Activated T-cell treated with anti-CD3 and anti-CD28 coated beads, Interleukin-2, amount 50 U/mL, for 72 hours (primary cell): Measurements from ENCODE around the gene FHIT. TPM values are rescaled to one million over a fixed set of nuclear protein-coding genes. Genes with fewer than 3 reads are reported as not detected.

Experiments
- ATAC-seq, 2 donors: fragments of 150-1000 bp; cut with Tn5 transposase; replicated peaks in 1 of 2; 2 replicates each; pipeline ENCODE4 v1.10.0; 2021; ENCODE audit warnings: moderate library complexity in 2 of 2, mild to moderate bottlenecking in 1 of 2
- DNase-seq, 2 donors: peaks; one replicate each; pipeline ENCODE4 v3.0.0; 2021 to 2022; ENCODE audit warnings: mixed read lengths in 1 of 2
- H3K27ac Mint-ChIP-seq: one replicate; pipeline ENCODE4 v1.8.0; 2022; ENCODE audit warnings: mild to moderate bottlenecking, moderate library complexity, mixed read lengths
- H3K27me3 Mint-ChIP-seq: one replicate; pipeline ENCODE4 v1.8.0; 2022; ENCODE audit warnings: low read depth, mixed read lengths
- H3K36me3 Mint-ChIP-seq, 2 donors: one replicate each; pipeline ENCODE4 v1.8.0; 2022; ENCODE audit warnings: mixed read lengths in 2 of 2, mild to moderate bottlenecking in 1 of 2; ENCODE audit not compliant: insufficient read depth in 2 of 2
- H3K4me1 Mint-ChIP-seq: one replicate; pipeline ENCODE4 v1.8.0; 2022; ENCODE audit warnings: low read depth, mixed read lengths
- H3K4me3 Mint-ChIP-seq, 2 donors: one replicate each; pipeline ENCODE4 v1.8.0; 2022; ENCODE audit warnings: mild to moderate bottlenecking in 2 of 2, mixed read lengths in 2 of 2, moderate library complexity in 2 of 2
- H3K9me3 Mint-ChIP-seq, 2 donors: one replicate each; pipeline ENCODE4 v1.8.0; 2022; ENCODE audit warnings: mixed read lengths in 2 of 2
- total RNA-seq, 2 donors: library from RNA; stranded (reverse); gene quantifications; one replicate each; pipeline ENCODE4 v1.2.3, GENCODE V29; 2022

Gene FHIT
- total RNA-seq, 2 donors from 2014 or later: 48.2 to 54.9 TPM

- no peak overlapping the region for H3K4me3 Mint-ChIP-seq
- H3K36me3 Mint-ChIP-seq: peaks cover 2 to 4% of the 10 kb centered on the region in 2 donors
- ATAC-seq (no peak), DNase-seq (no peak)
- peaks cover 2 to 5% of the 10 kb centered on the region in 2 donors for H3K9me3 Mint-ChIP-seq
- no peaks in the 10 kb centered on the region for H3K27me3 Mint-ChIP-seq
- H3K27ac Mint-ChIP-seq: no peak overlapping the region
- no peaks in the 10 kb centered on the region for H3K4me1 Mint-ChIP-seq
Measured at GRCh38 chr3:60781935-60782334, 469.3 kb downstream of the FHIT start.

GRCh38 chr3:60779637-60780036 is 471.6 kb downstream of the FHIT start:
- ATAC-seq (no peak), DNase-seq (no peak)
- Mint-ChIP-seq H3K27me3 (no peaks in the 10 kb centered on the region), H3K9me3 (peaks cover 5% of the 10 kb centered on the region in 2 donors), H3K36me3 (peaks cover 2% of the 10 kb centered on the region in 2 donors), H3K4me1 (no peaks in the 10 kb centered on the region), H3K4me3 (no peak overlapping the region), H3K27ac (no peak overlapping the region)

GRCh38 chr3:60775985-60776384 is 475.3 kb downstream of the FHIT start:
- peaks cover 0 to 2% of the 10 kb centered on the region in 2 donors for H3K36me3 Mint-ChIP-seq
- no peaks in the 10 kb centered on the region for H3K27me3 Mint-ChIP-seq
- no peak overlapping the region for H3K27ac Mint-ChIP-seq
- H3K4me1 Mint-ChIP-seq: no peaks in the 10 kb centered on the region
- ATAC-seq: no peak
- H3K4me3 Mint-ChIP-seq: no peak overlapping the region
- peaks cover 1 to 3% of the 10 kb centered on the region in 2 donors for H3K9me3 Mint-ChIP-seq
- no peak for DNase-seq

- ATAC-seq: no peak
- Mint-ChIP-seq H3K27me3 (no peaks in the 10 kb centered on the region), H3K4me1 (no peaks in the 10 kb centered on the region), H3K4me3 (no peak overlapping the region), H3K9me3 (peaks cover 1 to 3% of the 10 kb centered on the region in 2 donors), H3K27ac (no peak overlapping the region), H3K36me3 (peaks cover 0 to 2% of the 10 kb centered on the region in 2 donors)
- DNase-seq: no peak
Measured at GRCh38 chr3:60774617-60775016, 476.6 kb downstream of the FHIT start.

- Mint-ChIP-seq H3K36me3 (peaks cover 0 to 2% of the 10 kb centered on the region in 2 donors), H3K9me3 (peaks cover 1 to 3% of the 10 kb centered on the region in 2 donors), H3K27me3 (no peaks in the 10 kb centered on the region), H3K27ac (no peak overlapping the region), H3K4me1 (no peaks in the 10 kb centered on the region), H3K4me3 (no peak overlapping the region)
- DNase-seq: no peak
- no peak for ATAC-seq
Measured at GRCh38 chr3:60772584-60772983, 478.7 kb downstream of the FHIT start.

GRCh38 chr3:60771766-60772165 is 479.5 kb downstream of the FHIT start:
- no peak overlapping the region for H3K4me3 Mint-ChIP-seq
- ATAC-seq: no peak

GRCh38 chr3:60770532-60770931 is 480.7 kb downstream of the FHIT start:
- DNase-seq (no peak), ATAC-seq (no peak)
- peaks cover under 1 to 1% of the 10 kb centered on the region in 2 donors for H3K9me3 Mint-ChIP-seq
- peaks cover 0 to 2% of the 10 kb centered on the region in 2 donors for H3K36me3 Mint-ChIP-seq
- H3K4me3 Mint-ChIP-seq: no peak overlapping the region
- H3K27ac Mint-ChIP-seq: no peak overlapping the region
- H3K4me1 Mint-ChIP-seq: no peaks in the 10 kb centered on the region
- H3K27me3 Mint-ChIP-seq: no peaks in the 10 kb centered on the region

More at GRCh38 chr3:60771766-60772165, 479.5 kb downstream of the FHIT start:
- Mint-ChIP-seq H3K9me3 (peaks cover 1 to 3% of the 10 kb centered on the region in 2 donors), H3K36me3 (peaks cover 0 to 2% of the 10 kb centered on the region in 2 donors), H3K27ac (no peak overlapping the region), H3K27me3 (no peaks in the 10 kb centered on the region), H3K4me1 (no peaks in the 10 kb centered on the region)
- DNase-seq: no peak

- Mint-ChIP-seq H3K4me1 (no peaks in the 10 kb centered on the region), H3K4me3 (no peak overlapping the region), H3K27ac (no peak overlapping the region), H3K36me3 (no peaks in the 10 kb centered on the region), H3K27me3 (no peaks in the 10 kb centered on the region), H3K9me3 (peaks cover 1 to 2% of the 10 kb centered on the region in 2 donors)
- ATAC-seq: no peak
- DNase-seq: no peak
Measured at GRCh38 chr3:60767536-60767935, 483.7 kb downstream of the FHIT start.

- no peak for DNase-seq
- ATAC-seq: no peak
- Mint-ChIP-seq H3K9me3 (peaks cover 1 to 2% of the 10 kb centered on the region in 2 donors), H3K27me3 (no peaks in the 10 kb centered on the region), H3K4me1 (no peaks in the 10 kb centered on the region), H3K36me3 (no peaks in the 10 kb centered on the region), H3K4me3 (no peak overlapping the region), H3K27ac (no peak overlapping the region)
Measured at GRCh38 chr3:60765776-60766175, 485.5 kb downstream of the FHIT start.

- Mint-ChIP-seq H3K4me1 (no peaks in the 10 kb centered on the region), H3K4me3 (no peak overlapping the region), H3K27ac (no peak overlapping the region), H3K9me3 (peaks cover 0 to 2% of the 10 kb centered on the region in 2 donors), H3K27me3 (no peaks in the 10 kb centered on the region), H3K36me3 (no peaks in the 10 kb centered on the region)
- ATAC-seq (no peak), DNase-seq (no peak)
Measured at GRCh38 chr3:60764870-60765269, 486.4 kb downstream of the FHIT start.

GRCh38 chr3:60760145-60760544 is 491.1 kb downstream of the FHIT start:
- no peak overlapping the region for H3K4me3 Mint-ChIP-seq
- H3K27me3 Mint-ChIP-seq: no peaks in the 10 kb centered on the region
- H3K9me3 Mint-ChIP-seq: peaks cover 2 to 8% of the 10 kb centered on the region in 2 donors
- no peaks in the 10 kb centered on the region for H3K36me3 Mint-ChIP-seq
- no peak overlapping the region for H3K27ac Mint-ChIP-seq
- DNase-seq: no peak
- H3K4me1 Mint-ChIP-seq: no peaks in the 10 kb centered on the region
- ATAC-seq: no peak

GRCh38 chr3:60759439-60759838 is 491.8 kb downstream of the FHIT start:
- Mint-ChIP-seq H3K4me1 (no peaks in the 10 kb centered on the region), H3K27ac (no peak overlapping the region), H3K27me3 (no peaks in the 10 kb centered on the region), H3K4me3 (no peak overlapping the region), H3K36me3 (no peaks in the 10 kb centered on the region), H3K9me3 (peaks cover 2 to 8% of the 10 kb centered on the region in 2 donors)
- ATAC-seq (no peak), DNase-seq (no peak)

- Mint-ChIP-seq H3K27ac (no peak overlapping the region), H3K36me3 (no peaks in the 10 kb centered on the region), H3K4me3 (no peak overlapping the region), H3K27me3 (no peaks in the 10 kb centered on the region), H3K9me3 (peaks cover 2 to 8% of the 10 kb centered on the region in 2 donors), H3K4me1 (no peaks in the 10 kb centered on the region)
- DNase-seq (no peak), ATAC-seq (no peak)
Measured at GRCh38 chr3:60758831-60759230, 492.4 kb downstream of the FHIT start.

- Mint-ChIP-seq H3K36me3 (no peaks in the 10 kb centered on the region), H3K27me3 (no peaks in the 10 kb centered on the region), H3K4me1 (no peaks in the 10 kb centered on the region), H3K27ac (peak overlapping the region; percentile 13), H3K4me3 (no peak overlapping the region), H3K9me3 (peaks cover 2 to 8% of the 10 kb centered on the region in 2 donors)
- no peak for DNase-seq
- no peak for ATAC-seq
Measured at GRCh38 chr3:60758171-60758570, 493.1 kb downstream of the FHIT start.
